GM20431 (cell line): ENCODE measurements around the gene SMKR1.
"Not testable (repeated sequence)": the region's sequence is repeated elsewhere in the genome, so short reads cannot be mapped to it uniquely, and the experiment has no call there.

Source experiments
- in situ Hi-C: fragments of 300-500 bp; cut with MseI, MboI; formaldehyde crosslinking; loops from one replicate; pipeline ENCODE4 v1.15.0; 2020; ENCODE audit warnings: low sequenced_read_pairs; ENCODE audit not compliant: unreplicated experiment

Gene SMKR1

DNA sequence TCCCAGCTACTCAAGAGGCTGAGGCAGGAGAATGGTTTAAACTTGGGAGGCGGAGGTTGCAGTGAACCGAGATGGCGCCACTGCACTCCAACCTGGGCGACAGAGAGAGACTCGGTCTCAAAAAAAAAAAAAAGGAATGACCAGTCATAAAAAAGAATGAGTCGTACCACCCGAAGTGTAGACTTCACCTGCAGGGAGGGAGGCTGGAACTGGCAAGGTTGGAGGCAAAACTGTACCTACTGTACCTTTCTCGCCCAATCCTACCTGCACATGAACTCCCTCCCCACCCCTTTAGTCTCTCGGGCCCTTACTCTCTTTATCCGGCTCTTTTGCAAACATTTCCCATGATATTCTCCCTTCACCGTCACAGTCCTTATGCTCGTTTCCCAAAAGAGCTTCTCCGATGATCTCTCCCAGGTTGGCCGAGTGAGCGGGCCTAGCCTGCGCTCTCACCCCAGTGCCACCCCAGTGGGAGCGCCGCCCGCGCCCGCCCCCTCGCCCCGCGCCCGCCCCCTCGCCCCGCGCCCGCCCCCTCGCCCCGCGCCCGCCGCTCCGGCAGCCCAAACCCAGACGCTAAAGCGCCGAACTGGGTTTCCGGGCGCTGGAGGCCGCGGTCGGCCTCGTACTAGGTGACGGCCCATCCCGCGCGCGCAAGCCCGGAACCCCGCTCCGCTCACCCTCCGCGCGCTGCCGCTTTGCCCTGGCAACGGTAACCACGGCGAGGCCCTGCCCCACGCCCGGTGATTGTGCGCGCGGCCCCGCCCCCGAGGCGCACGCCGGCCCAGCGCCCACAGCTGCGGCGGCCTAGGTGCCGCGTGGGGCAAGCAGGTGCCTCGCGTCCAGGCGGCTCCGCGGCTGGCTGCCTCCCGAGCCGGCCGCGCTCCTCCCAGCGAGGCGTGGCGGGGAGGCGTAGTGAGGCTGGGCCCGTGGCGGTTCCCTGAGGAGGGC, at the start of gene SMKR1:
Gene SMKR1, plus strand, starts transcription at position 772 of the 948 bp plus-strand sequence. CDS start 294 bp downstream, outside the sequence.
- in situ Hi-C loops: no loop called here

DNA sequence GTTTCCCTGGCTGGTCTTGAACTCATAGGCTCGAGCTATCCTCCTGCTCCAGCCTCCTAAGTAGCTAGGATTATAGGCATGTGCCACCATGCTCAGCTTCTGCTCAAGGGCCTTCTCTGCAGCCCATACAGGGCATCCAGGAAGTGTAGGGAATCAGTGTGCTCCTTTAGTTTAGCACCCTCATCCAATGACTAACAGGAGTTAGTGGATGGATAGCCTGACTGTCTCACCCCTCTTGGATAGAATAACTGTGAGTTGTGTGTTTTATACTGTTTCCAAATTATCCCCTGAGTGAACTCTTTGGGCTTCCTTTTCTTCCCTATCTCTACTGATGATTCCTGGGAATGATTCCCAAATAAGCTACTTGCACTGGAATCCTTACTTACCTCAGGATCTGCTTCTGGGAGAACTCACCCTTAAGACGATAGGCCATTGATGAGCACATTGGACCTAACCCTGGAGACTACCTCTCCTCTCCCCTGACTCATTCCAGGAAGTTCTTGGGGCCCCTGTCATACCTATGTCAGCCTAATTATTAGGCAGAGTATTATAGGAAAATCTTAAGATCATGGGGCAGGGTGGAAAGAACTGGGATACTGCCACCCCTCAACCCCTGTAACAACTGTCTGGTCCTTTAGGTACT, 49.6 kb upstream of the SMKR1 start:
- in situ Hi-C loops: no loop called here

DNA sequence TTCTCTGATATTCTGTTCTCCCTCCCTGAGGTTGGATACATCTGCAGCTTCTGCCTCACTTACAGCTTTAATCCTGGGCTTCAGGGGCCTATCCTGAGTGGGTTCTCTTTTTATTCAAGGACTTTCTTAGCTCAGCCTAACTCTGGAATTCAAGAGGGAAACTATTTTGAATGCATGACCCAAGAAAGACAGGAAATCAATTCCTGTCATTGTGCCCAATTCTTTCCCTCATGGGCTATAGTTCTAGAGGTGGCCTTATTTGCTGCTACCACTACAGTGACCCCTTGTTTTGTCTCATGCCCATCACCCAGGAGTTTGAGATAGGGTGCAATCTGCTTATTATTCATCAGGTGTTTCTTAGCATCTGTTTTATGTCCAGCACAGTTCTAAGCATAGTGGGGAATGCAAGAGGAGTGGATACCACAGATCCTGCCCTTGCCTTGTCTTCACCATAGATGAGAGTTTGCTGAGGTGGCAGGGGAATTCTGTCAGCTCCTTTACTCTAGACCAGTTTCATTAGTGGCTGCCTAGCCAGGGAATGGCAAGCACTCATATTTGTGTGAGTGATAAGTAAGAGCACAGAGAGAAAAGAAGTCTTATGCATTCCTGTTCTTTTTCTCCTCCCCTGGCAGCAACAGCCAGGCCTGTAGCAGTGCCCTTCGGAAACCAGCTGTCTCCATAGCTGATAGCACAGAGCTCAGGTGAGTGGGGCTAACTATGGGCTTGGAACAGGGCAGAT, 48.7 kb upstream of the SMKR1 start:
- in situ Hi-C loops: no loop called here

DNA sequence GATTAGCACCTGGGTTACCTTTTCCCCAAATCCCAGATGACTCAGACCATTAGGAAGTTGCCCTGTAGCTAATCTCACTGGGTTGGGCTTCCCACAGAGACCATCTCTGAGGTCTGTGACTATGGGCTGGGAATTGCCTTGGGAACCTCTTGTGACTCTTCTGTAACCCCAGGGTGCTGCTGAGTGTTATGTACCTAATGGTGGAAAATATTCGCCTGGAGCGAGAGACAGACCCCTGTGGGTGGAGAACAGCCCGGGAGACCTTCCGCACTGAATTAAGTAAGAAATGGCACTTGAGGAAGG, 48.1 kb upstream of the SMKR1 start:
- in situ Hi-C loops: no loop called here

DNA sequence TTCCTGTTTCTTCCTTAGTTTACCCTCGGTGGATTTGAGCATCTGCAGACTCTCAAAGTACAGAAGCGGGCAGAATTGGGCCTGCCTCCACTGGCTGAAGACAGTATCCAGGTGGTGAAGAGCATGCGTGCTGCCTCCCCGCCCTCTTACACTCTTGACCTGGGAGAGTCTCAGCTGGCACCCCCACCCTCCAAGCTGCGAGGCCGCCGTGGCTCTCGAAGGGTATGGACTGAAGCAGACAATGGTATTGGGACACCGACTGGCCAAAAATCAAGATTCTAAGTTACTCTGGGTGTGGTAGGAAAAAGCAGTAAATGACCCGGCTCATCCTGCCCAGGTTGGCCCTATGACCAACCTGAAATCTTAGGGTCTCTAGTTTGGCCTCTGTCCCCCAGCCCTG, 45.9 kb upstream of the SMKR1 start:
- in situ Hi-C loops: no loop called here

DNA sequence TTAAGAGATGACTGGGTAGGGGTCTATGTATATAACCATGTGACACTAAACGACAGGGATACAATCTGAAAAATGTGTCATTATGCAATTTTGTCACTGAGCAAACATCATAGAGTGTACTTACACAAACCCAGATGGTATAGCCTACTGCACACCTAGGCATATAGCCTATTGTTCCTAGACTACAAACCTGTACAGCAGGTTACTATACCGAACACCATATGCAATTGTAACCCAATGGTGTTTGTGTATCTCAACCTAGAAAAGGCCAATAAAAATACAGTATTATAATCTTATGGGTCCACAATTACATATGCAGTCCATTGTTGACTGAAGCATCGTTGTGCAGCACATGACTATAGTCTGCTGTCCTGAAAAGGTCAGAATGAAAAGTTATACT, 45.2 kb upstream of the SMKR1 start:
- in situ Hi-C loops: no loop called here

DNA sequence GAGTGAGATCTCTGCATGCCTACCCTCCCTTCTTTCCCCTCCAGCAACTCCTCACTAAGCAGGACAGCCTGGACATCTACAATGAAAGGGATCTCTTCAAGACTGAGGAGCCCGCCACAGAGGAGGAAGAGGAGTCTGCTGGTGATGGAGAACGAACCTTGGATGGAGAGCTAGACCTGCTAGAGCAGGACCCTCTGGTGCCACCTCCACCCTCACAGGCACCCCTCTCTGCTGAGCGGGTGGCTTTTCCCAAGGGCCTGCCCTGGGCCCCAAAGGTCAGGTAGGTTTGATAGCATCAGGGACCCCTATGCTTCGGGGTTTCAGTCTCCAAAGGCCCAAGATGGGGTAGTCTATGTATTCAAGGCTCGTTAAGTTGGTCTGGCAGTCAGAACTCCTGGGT, 44.2 kb upstream of the SMKR1 start:
- in situ Hi-C loops: no loop called here

DNA sequence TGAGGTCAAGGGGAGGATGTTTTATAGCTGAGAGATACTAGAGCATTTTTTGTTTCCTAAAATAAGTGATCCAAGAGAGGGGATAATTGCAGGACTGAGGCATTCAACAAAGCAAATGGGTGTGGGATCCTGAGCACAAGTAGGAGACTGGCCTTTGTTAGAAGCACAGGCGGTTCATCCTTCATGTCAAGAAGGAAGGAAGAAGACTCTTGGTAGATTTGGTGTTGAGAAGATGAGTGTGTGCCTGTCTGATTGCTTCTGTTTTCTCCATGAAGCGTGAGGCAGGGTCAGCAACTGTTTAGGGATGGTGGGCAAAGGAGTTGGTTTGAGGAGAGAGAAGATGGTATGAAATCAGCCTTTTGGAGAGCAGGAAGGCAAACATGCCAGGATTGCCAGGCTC, 40.5 kb upstream of the SMKR1 start:
- in situ Hi-C loops: no loop called here

DNA sequence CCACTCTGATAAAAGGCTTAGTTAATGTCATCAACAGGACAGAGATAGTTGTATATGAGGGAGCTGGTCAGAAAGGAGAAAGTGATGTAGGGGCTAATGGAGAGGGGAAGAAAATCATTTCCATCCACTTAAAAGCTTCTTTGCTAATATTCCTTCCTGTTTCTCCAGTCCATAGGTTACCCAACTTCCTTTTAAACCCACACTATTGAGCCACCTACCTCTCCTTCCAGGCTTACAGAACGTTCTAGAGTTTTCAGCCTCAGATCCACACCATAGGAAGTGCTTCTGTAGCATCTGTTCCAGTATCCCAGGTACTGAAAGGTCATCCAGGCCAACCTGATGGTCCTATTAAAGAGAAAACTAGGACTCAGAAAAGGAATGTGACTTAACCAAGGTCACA, 39.9 kb upstream of the SMKR1 start:
- in situ Hi-C loops: no loop called here

DNA sequence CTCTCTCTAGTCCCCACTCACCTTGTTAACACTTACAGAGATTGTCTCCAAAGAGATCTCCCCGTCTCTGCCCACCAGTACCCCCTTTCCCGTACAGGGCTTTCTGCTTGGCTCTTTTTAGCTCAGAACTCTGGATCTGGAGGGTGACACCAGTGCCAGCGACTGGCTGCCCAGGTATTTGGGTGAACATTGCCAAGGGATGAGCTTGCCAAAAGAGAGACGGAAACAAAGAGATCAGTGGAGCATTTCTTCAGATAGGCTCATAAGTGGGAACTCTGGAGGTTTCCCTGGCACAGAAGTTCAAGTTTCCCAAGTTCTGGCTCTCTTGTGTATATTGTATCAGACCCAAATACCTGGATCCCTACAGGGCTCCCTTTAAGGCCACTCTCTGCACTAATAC, 38.1 kb upstream of the SMKR1 start:
- in situ Hi-C loops: no loop called here

DNA sequence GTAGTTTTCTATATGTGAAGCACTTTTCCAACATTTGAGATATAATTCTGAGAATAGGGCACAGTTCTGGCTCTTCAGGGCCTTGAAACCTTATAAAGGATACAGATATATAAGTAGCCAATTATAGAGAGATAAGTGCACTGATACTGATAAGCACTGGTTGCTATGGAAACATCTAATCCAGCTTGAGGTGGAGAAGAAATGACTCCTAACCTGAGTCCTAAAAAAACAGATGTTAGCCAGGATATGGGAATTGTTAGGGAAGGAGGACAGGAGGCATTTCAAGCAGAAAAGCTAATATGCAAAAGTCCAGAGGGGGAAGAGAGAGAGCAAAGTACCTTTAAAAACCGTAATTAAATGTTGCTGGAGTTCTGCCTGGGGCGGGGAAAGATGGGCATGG, 37.3 kb upstream of the SMKR1 start:
- in situ Hi-C loops: no loop called here

DNA sequence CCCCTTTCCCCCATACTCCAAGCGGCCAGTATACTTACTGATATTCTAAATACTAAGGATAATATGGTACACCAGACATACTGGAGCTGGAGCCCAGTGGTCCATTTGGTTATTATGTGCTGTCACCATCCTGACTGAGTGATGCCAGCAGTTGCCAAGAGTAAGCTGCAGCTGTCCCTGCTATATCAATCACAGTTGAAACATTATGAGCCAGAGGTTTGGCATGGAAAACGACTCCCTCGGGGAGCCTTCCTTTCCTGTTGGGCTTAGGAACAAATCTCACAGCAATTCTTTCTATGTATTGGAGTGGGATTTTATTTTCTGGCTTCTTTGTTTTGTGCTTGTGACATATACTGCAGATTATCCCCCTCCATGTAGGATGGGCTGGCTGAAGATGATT, 35.5 kb upstream of the SMKR1 start:
- in situ Hi-C loops: no loop called here

DNA sequence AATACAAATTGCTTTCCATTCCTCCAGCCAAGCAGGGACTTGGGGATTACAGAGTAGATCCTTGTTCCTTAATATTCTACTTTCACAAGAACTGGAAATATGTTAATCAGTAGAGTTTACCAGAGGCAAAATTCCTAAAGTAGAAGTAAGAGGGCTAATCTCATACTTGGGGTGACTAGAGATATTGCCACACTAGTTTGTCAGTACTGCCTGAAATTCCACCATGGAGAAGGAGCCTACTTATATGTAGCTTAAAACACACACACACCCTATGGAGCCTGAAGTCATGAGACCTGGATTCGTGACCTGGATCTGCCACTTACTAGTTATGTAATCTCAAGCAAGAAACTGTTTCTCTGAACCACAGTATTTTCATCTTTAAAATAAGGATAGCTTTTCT, 34.2 kb upstream of the SMKR1 start:
- in situ Hi-C loops: no loop called here

DNA sequence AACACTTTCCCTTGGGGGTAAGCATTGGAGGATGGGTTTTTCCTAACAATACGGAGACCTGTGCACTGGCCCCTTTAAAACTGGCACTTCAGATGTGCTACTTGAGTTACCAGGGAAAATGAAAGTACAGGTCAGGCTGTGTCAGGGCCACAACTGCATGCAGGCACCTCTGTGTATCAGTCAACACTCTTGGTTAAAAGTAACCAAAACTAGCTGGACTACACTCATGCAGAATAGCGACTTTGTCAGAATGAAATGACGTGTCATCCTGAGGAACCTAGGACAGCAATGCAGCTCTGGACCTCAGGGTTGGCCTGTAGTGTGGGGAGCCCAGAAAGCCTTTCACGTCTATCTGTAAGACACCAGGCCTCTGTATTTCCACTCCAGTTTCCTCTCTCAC, 33.8 kb upstream of the SMKR1 start:
- in situ Hi-C loops: no loop called here

DNA sequence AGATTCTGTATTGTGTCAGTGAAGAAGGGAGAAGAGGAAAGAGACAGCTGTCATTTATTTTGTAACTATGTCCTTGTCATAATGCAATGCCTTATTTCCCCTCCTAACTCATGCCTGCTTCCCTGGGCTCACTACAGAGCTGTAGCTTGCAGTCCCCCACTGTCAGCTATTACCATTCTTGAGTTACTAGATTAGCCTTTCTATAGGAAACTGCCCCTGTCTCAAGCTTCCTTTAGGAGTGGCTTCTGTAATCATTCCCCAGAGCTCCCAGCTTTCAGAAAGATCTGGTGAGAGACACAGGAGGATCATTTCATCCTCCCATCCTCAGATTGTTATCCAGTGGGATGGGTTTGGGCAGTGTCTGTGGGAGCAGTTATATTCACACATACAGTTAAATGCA, 32.4 kb upstream of the SMKR1 start:
- in situ Hi-C loops: no loop called here

DNA sequence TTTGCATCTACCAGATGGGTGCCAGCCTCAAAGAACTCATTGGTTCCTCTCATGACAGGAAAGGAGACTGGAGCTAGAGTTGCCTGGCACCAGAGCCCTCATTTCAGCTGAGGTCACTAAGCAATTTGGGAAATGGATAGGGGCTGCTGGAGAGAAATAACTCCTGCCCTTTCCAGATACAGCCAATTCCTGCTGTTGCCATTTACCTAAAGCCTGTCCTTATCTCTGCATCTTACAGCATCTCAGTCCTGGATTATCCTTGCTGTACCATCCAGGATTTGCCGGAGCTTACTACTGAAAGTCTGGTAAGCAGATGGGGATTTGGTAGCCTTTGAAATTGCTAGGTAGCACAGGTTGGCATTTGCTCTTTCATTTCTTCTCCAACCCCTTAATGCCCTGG, 31.9 kb upstream of the SMKR1 start:
- in situ Hi-C loops: no loop called here

DNA sequence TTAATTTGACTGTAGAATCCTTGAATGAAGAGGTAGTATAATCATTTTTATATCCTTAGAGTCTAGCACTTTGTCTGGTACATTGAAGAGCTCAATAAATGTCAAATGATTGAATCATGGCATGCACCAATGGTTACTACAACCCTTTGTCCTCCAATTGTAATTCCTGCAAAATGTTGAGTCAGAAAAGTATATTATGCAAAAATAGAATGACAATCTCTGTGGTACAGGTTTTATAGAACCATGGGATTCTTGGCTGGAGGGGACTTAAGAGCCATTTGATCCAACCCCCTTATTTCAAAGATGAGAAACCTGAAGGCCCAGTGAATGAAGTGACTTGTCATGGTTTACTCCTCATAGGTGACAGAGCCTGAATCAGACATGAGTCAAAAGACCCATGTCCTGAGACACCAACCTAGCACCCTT, 30.9 kb upstream of the SMKR1 start:
- in situ Hi-C loops: no loop called here

DNA sequence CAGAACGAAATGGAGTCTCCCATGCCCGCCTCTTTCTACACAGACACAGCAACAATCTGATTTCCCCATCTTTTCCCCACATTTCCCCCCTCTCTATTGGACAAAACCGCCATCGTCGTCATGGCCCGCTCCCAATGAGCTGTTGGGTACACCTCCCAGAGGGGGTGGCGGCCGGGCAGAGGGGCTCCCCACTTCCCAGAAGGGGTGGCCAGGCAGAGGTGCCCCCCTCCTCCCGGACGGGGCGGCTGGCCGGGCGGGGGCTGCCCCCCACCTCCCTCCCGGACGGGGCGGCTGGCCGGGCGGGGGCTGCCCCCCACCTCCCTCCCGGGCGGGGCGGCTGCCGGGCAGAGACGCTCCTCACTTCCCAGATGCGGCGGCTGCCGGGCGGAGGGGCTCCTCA, 26.4 kb upstream of the SMKR1 start:
- in situ Hi-C loops: not testable (repeated sequence)

DNA sequence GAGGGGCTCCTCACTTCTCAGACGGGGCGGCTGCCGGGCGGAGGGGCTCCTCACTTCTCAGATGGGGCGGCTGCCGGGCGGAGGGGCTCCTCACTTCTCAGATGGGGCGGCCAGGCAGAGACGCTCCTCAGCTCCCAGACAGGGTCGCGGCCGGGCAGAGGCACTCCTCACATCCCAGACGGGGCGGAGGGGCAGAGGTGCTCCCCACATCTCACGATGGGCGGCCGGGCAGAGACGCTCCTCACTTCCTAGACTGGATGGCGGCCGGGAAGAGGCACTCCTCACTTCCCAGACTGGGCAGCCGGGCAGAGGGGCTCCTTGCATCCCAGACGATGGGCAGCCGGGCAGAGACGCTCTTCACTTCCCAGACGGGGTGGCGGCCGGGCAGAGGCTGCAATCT, 25.9 kb upstream of the SMKR1 start:
- in situ Hi-C loops: not testable (repeated sequence)

DNA sequence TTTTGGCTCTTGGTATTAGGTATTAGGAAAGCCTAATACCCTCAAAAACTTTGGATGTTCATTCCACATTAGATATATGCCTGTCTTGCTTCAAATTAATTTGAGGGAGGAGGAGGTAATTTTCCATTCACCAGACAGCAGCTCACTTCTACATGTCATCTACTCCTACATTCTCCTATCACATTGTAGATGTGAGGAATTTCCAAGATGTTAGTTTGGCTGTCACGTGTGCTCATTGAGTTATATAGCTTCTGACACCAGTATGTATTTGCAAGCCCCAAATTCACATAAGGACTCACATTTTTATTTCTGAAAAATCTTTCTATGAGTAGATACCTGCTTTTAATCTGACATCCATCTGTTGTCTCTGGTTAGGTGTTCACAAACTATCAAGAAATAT, 22.5 kb upstream of the SMKR1 start:
- in situ Hi-C loops: no loop called here
